ENCODE measurements around the gene POLDIP2. TPM values are rescaled to one million over a fixed set of nuclear protein-coding genes. Genes with fewer than 3 reads are reported as not detected.

The POLDIP2 gene
- total and polyA plus RNA-seq, 9 of the 15 experiments (the other 6 are each of a cell fraction or from before 2014, with no cell fraction given), result 22.0 to 137 (median 104) TPM

- TF ChIP-seq ZMIZ1 (IDR thresholded peaks at IDR 0.05; ENCODE audit: low read depth in 2 of 2, low read length in 2 of 2) (no peak), E2F6 (IDR thresholded peaks at IDR 0.05; ENCODE audit: borderline replicate concordance in 1 of 2, extremely low read depth in 1 of 2, insufficient read depth in 1 of 2, insufficient read length in 1 of 2, low read depth in 1 of 2, low read length in 1 of 2, poor library complexity in 1 of 2, severe bottlenecking in 1 of 2) (no peak), ZSCAN29 (IDR thresholded peaks at IDR 0.05) (no peak), GATAD2A (IDR thresholded peaks at IDR 0.05) (no peak), DIDO1 (tag; IDR thresholded peaks at IDR 0.05; ENCODE audit: low read depth) (peak; percentile 86), CHD7 (IDR thresholded peaks at IDR 0.05; ENCODE audit: low read depth, low read length) (no peak), HNRNPL (IDR thresholded peaks at IDR 0.05; ENCODE audit: low read depth, low read length) (no peak), ZBTB7A (IDR thresholded peaks at IDR 0.05; ENCODE audit: borderline replicate concordance, control insufficient read depth, low read depth, low read length) (peak; percentile 100), SOX6 (IDR thresholded peaks at IDR 0.05) (0 out of 2 replicates have a peak, but pooled peaks have one; percentile 33), HNRNPK (IDR thresholded peaks at IDR 0.05; ENCODE audit: low read depth, low read length, poor library complexity, severe bottlenecking) (no peak), BHLHE40 (IDR thresholded peaks at IDR 0.05; ENCODE audit: low read length) (no peak)
These were observed 21.9 kb downstream of the POLDIP2 start, which contains the start of the genes IFT20 and TNFAIP1 (continued) for GRCh38 chr17:28335201-28335958.

Data from K562 (cell line).